ENCODE data around the gene PRKG2.

GRCh38 chr4:81180916-81181315, 34.1 kb downstream of the PRKG2 start:
- TF ChIP-seq, protein P1, sequence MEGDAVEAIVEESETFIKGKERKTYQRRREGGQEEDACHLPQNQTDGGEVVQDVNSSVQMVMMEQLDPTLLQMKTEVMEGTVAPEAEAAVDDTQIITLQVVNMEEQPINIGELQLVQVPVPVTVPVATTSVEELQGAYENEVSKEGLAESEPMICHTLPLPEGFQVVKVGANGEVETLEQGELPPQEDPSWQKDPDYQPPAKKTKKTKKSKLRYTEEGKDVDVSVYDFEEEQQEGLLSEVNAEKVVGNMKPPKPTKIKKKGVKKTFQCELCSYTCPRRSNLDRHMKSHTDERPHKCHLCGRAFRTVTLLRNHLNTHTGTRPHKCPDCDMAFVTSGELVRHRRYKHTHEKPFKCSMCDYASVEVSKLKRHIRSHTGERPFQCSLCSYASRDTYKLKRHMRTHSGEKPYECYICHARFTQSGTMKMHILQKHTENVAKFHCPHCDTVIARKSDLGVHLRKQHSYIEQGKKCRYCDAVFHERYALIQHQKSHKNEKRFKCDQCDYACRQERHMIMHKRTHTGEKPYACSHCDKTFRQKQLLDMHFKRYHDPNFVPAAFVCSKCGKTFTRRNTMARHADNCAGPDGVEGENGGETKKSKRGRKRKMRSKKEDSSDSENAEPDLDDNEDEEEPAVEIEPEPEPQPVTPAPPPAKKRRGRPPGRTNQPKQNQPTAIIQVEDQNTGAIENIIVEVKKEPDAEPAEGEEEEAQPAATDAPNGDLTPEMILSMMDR (IDR thresholded peaks at IDR 0.05) = no peak
- no peak for TF ChIP-seq POLR2A (IDR thresholded peaks at IDR 0.05)
